Keratinocyte (primary cell): ENCODE data around the gene CXCL8. TPM values are rescaled to one million over a fixed set of nuclear protein-coding genes. Genes with fewer than 3 reads are reported as not detected.

Source experiments
- DNase-seq: peaks from one replicate; pipeline ENCODE4 v3.0.0-alpha.2; 2011; ENCODE audit warnings: low read depth, missing footprints, low spot score
- FAIRE-seq: peaks from 2 replicates; lab custom pipeline; 2011; peaks lifted over from hg19 to GRCh38; lab: Jason Lieb, UNC
- H2AFZ ChIP-seq: 2 replicates; pipeline ENCODE4 v1.6.0; 2012; ENCODE audit warnings: low read length, control low read depth, inconsistent platforms; ENCODE audit not compliant: control insufficient read depth
- H3K27ac ChIP-seq: 2 replicates; pipeline ENCODE4 v1.5.1; 2011; ENCODE audit warnings: low read length; ENCODE audit not compliant: control insufficient read depth, insufficient read depth
- H3K27me3 ChIP-seq: 3 replicates; pipeline ENCODE4 v1.6.0; 2011; ENCODE audit warnings: low read length; ENCODE audit not compliant: control insufficient read depth, insufficient read depth; ENCODE audit errors: extremely low read depth
- H3K36me3 ChIP-seq, 2 experiments: 2 replicates in 1 of 2; 3 replicates in 1 of 2; pipeline ENCODE4 v1.5.1; 2011; ENCODE audit warnings: low read length in 2 of 2, mild to moderate bottlenecking in 1 of 2; ENCODE audit not compliant: control insufficient read depth in 2 of 2, insufficient read depth in 2 of 2; ENCODE audit errors: extremely low read depth in 1 of 2
- H3K4me1 ChIP-seq: 3 replicates; pipeline ENCODE4 v1.5.1; 2011; ENCODE audit warnings: low read length; ENCODE audit not compliant: control insufficient read depth, insufficient read depth; ENCODE audit errors: extremely low read depth
- H3K4me2 ChIP-seq: 3 replicates; pipeline ENCODE4 v1.6.0; 2011; ENCODE audit warnings: low read depth, low read length; ENCODE audit not compliant: control insufficient read depth, insufficient read depth; ENCODE audit errors: extremely low read depth
- H3K4me3 ChIP-seq, 3 experiments: fragments of 200-600 bp in 1 of 3; sonication (generic) in 1 of 3; 2 replicates in 2 of 3; 3 replicates in 1 of 3; pipeline ENCODE4 v1.5.1; 2011 to 2016; ENCODE audit warnings: low read length in 3 of 3, mild to moderate bottlenecking in 3 of 3, control low read depth in 2 of 3, inconsistent platforms in 1 of 3, low read depth in 1 of 3, mixed read lengths in 1 of 3, mixed run types in 1 of 3, moderate library complexity in 1 of 3; ENCODE audit not compliant: control insufficient read depth in 2 of 3, insufficient read depth in 2 of 3; ENCODE audit errors: extremely low read depth in 1 of 3
- H3K79me2 ChIP-seq: 2 replicates; pipeline ENCODE4 v1.6.0; 2012; ENCODE audit warnings: low read length; ENCODE audit not compliant: control insufficient read depth, insufficient read depth
- H3K9ac ChIP-seq: 3 replicates; pipeline ENCODE4 v1.6.0; 2011; ENCODE audit warnings: low read length; ENCODE audit not compliant: control insufficient read depth, insufficient read depth; ENCODE audit errors: extremely low read depth
- H3K9me1 ChIP-seq: 3 replicates; pipeline ENCODE4 v1.6.0; 2011; ENCODE audit warnings: low read length; ENCODE audit not compliant: control insufficient read depth, insufficient read depth; ENCODE audit errors: extremely low read depth
- H3K9me3 ChIP-seq: 2 replicates; pipeline ENCODE4 v1.5.1; 2012; ENCODE audit warnings: low read depth, low read length; ENCODE audit not compliant: control insufficient read depth
- H4K20me1 ChIP-seq: 3 replicates; pipeline ENCODE4 v1.6.0; 2011; ENCODE audit warnings: low read length; ENCODE audit not compliant: control insufficient read depth, insufficient read depth; ENCODE audit errors: extremely low read depth
- CTCF ChIP-seq, 3 experiments: IDR thresholded peaks in 1 of 3; conservative IDR thresholded peaks in 1 of 3; optimal IDR thresholded peaks in 1 of 3; 2 replicates in 2 of 3; 3 replicates in 1 of 3; pipeline versions ENCODE3 to v1.5.1; 2011; ENCODE audit warnings: low read length in 3 of 3, mild to moderate bottlenecking in 3 of 3, moderate library complexity in 2 of 3, control low read depth in 1 of 3, inconsistent platforms in 1 of 3; ENCODE audit not compliant: insufficient read depth in 2 of 3; ENCODE audit errors: extremely low read depth in 1 of 3
- EZH2 ChIP-seq: IDR thresholded peaks from one replicate; pipeline ENCODE4 v1.6.1; 2012; ENCODE audit warnings: inconsistent platforms, mild to moderate bottlenecking, low read length, moderate library complexity
- dilution Hi-C: fragments of 300-500 bp; cut with MboI; formaldehyde crosslinking; loops from one replicate; pipeline ENCODE4 v1.7.0; 2020; ENCODE audit warnings: low sequenced_read_pairs; ENCODE audit not compliant: extremely low pct_ligation_motif_present
- polyA plus RNA-seq, 5 experiments: library from polyadenylated mRNA; depleted of rRNA in 3 of 5; stranded (reverse) in 3 of 5; stranded (forward) in 1 of 5; unstranded in 1 of 5; fragments of >200 nt; gene quantifications; 1 replicate in 1 of 5; 2 replicates in 3 of 5; 3 replicates in 1 of 5; pipeline versions ENCODE4 v1.2.1 to v1.2.3, GENCODE V29; 2011 to 2012; ENCODE audit warnings: missing spikeins in 2 of 5, low read depth in 1 of 5, low replicate concordance in 1 of 5

The CXCL8 gene
- polyA plus RNA-seq, 1 donor (not counting 4 experiments of a cell fraction or from before 2014, with no cell fraction given): 65.4 TPM

DNA sequence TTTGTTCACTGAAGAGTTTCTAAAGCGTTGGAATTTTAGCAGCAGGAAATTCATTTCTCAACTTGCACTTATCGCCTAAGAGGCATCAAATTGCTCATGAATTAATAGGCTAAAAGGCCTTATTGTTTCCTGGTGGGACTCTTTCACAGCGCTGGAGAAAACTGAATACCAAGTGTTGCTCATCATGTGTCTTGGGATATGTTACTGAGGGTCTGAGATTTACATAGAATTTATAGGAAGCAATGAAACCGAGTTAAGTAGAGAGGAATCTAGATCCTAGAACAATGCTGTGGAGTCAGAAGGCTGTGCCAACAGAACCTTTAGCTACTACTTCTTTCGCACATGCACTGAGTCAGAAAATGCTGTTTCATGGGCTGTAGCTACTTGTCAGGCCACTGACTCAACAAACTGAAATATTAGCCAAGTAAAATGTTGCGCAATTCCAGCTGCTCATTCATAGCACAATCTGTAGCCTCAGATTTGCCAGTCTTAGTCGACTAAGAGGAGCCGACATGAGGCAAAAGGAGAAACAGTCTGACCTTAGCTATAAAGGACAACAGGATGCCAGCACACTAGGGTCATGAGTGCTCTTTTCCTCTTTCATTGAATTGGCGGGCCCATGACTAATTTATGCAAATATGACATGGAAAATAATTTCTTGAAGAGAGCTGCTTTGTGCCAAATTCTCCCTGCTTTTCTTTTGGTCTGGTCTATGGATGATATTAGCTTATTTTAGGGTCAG is 35.9 kb upstream of the CXCL8 start:
- H3K27me3 ChIP-seq: no peaks in the 10 kb centered on the region
- H3K36me3 ChIP-seq: no peaks in the 10 kb centered on the region
- peaks cover 72% of the 10 kb centered on the region for H3K4me1 ChIP-seq
- FAIRE-seq (peak; percentile 99), DNase-seq (peak; percentile 98)
- peak overlapping the region; percentile 50 for H3K9ac ChIP-seq
- TF ChIP-seq CTCF (optimal IDR thresholded peaks at IDR 0.05 in 1 of 3, IDR thresholded peaks at IDR 0.05 in 1 of 3, conservative IDR thresholded peaks at IDR 0.05 in 1 of 3; ENCODE audit: extremely low read depth in 1 of 3, insufficient read depth in 2 of 3, low read length in 3 of 3) (no peak), EZH2 (no peak)
- H3K27ac ChIP-seq: peak overlapping the region; percentile 79
- peak overlapping the region in 2 of 3 experiments; percentile 7 to 32 for H3K4me3 ChIP-seq
- H3K79me2 ChIP-seq: no peaks in the 10 kb centered on the region
- H3K9me1 ChIP-seq: no peaks in the 10 kb centered on the region
- H4K20me1 ChIP-seq: no peaks in the 10 kb centered on the region
- dilution Hi-C loops: no loop called here
- peak overlapping the region; percentile 74 for H3K4me2 ChIP-seq
- H2AFZ ChIP-seq: peak overlapping the region; percentile 17
- H3K9me3 ChIP-seq: no peaks in the 10 kb centered on the region

- Histone ChIP-seq H3K36me3 (no peaks in the 10 kb centered on the region), H3K4me1 (peaks cover 74% of the 10 kb centered on the region), H3K27me3 (no peaks in the 10 kb centered on the region), H3K9me1 (no peaks in the 10 kb centered on the region), H3K4me3 (peak overlapping the region in 1 of 3 experiments; percentile 0), H2AFZ (no peak overlapping the region), H3K9ac (peak overlapping the region; percentile 46), H3K27ac (peak overlapping the region; percentile 79), H4K20me1 (no peaks in the 10 kb centered on the region), H3K9me3 (no peaks in the 10 kb centered on the region), H3K79me2 (no peaks in the 10 kb centered on the region), H3K4me2 (peak overlapping the region; percentile 65)
- TF ChIP-seq EZH2: no peak
- no peak for TF ChIP-seq CTCF (optimal IDR thresholded peaks at IDR 0.05 in 1 of 3, IDR thresholded peaks at IDR 0.05 in 1 of 3, conservative IDR thresholded peaks at IDR 0.05 in 1 of 3; ENCODE audit: extremely low read depth in 1 of 3, insufficient read depth in 2 of 3, low read length in 3 of 3)
- DNase-seq: no peak
- FAIRE-seq: no peak
- dilution Hi-C loops: no loop called here
Measured at GRCh38 chr4:73705056-73705432, 35.3 kb upstream of the CXCL8 start.
